Neural progenitor cell (in vitro differentiated cells): ENCODE measurements around the gene SEPTIN6. TPM values are rescaled to one million over a fixed set of nuclear protein-coding genes. Genes with fewer than 3 reads are reported as not detected.

Experiments
- DNase-seq: peaks from one replicate; pipeline ENCODE4 v3.0.0-alpha.2; 2016; ENCODE audit warnings: low spot score
- H2AFZ ChIP-seq: fragments of 200-600 bp; sonication (generic); replicated peaks from 2 replicates; pipeline ENCODE4 v1.6.1; 2016; ENCODE audit warnings: antibody characterized with exemption
- H3F3A ChIP-seq: fragments of 200-600 bp; sonication (generic); 2 replicates; pipeline ENCODE4 v1.6.1; 2016; ENCODE audit warnings: antibody characterized with exemption, low read depth
- H3K27ac ChIP-seq: fragments of 200-600 bp; sonication (generic); 2 replicates; pipeline ENCODE4 v1.5.1; 2016; ENCODE audit warnings: mild to moderate bottlenecking
- H3K27me3 ChIP-seq: fragments of 200-600 bp; sonication (generic); 2 replicates; pipeline ENCODE4 v1.6.1; 2016; ENCODE audit warnings: mild to moderate bottlenecking, moderate library complexity
- H3K36me3 ChIP-seq: fragments of 200-600 bp; sonication (generic); 2 replicates; pipeline ENCODE4 v1.5.1; 2016
- H3K4me1 ChIP-seq: fragments of 200-600 bp; sonication (generic); 2 replicates; pipeline ENCODE4 v1.6.1; 2016; ENCODE audit warnings: mixed run types
- H3K4me2 ChIP-seq: fragments of 200-600 bp; sonication (generic); 2 replicates; pipeline ENCODE4 v1.6.1; 2016
- H3K4me3 ChIP-seq: fragments of 200-600 bp; sonication (generic); 2 replicates; pipeline ENCODE4 v1.5.1; 2016
- H3K79me2 ChIP-seq: fragments of 200-600 bp; sonication (generic); 2 replicates; pipeline ENCODE4 v1.6.1; 2016; ENCODE audit warnings: low read depth
- H3K9ac ChIP-seq: fragments of 200-600 bp; sonication (generic); 2 replicates; pipeline ENCODE4 v1.6.1; 2016
- H3K9me3 ChIP-seq: fragments of 200-600 bp; sonication (generic); 2 replicates; pipeline ENCODE4 v1.5.1; 2016; ENCODE audit warnings: low read depth
- H4K20me1 ChIP-seq: fragments of 200-600 bp; sonication (generic); 2 replicates; pipeline ENCODE4 v1.6.1; 2016; ENCODE audit warnings: low read depth
- H3K27ac Mint-ChIP-seq: 3 replicates; pipeline ENCODE4 v1.8.0; 2021; ENCODE audit warnings: mixed read lengths
- H3K27me3 Mint-ChIP-seq: 2 replicates; pipeline ENCODE4 v1.8.0; 2022; ENCODE audit warnings: low read depth, mild to moderate bottlenecking, inconsistent platforms, moderate library complexity, mixed read lengths; ENCODE audit not compliant: insufficient read depth
- H3K36me3 Mint-ChIP-seq: 3 replicates; pipeline ENCODE4 v1.8.0; 2021; ENCODE audit warnings: mixed read lengths
- H3K4me1 Mint-ChIP-seq: 3 replicates; pipeline ENCODE4 v1.8.0; 2021; ENCODE audit warnings: mixed read lengths
- H3K4me3 Mint-ChIP-seq: 3 replicates; pipeline ENCODE4 v1.8.0; 2021; ENCODE audit warnings: mild to moderate bottlenecking, moderate library complexity, mixed read lengths
- H3K9me3 Mint-ChIP-seq: 3 replicates; pipeline ENCODE4 v1.8.0; 2020; ENCODE audit warnings: mixed read lengths
- EZH2 ChIP-seq: fragments of 200-600 bp; sonication (generic); IDR thresholded peaks from 2 replicates; pipeline ENCODE4 v1.6.1; 2017; ENCODE audit warnings: antibody characterized with exemption, mild to moderate bottlenecking, moderate library complexity
- EZH2phosphoT487 ChIP-seq: fragments of 200-600 bp; sonication (generic); IDR thresholded peaks from 2 replicates; pipeline ENCODE4 v1.6.1; 2017; ENCODE audit warnings: antibody characterized with exemption
- total RNA-seq: library from RNA; depleted of rRNA; stranded (reverse); fragments of >200 nt; gene quantifications from 2 replicates; pipeline ENCODE4 v1.2.3, GENCODE V29; 2015; ENCODE audit warnings: low replicate concordance
- TF ChIP-seq, protein P1 (sequence below): fragments of 200-600 bp; sonication (generic); IDR thresholded peaks from 2 replicates; pipeline ENCODE4 v1.5.1; 2017; ENCODE audit warnings: antibody characterized with exemption, mild to moderate bottlenecking

Gene SEPTIN6
- total RNA-seq, 1 donor from 2014 or later, result 19.4 TPM

GRCh38 chrX:119661486-119661885 lies 31.5 kb downstream of the SEPTIN6 start:
- Histone ChIP-seq H3K27me3 (no peaks in the 10 kb centered on the region), H3K4me3 (no peak overlapping the region), H2AFZ (no peak overlapping the region), H3K36me3 (peaks cover 6% of the 10 kb centered on the region), H3K79me2 (no peaks in the 10 kb centered on the region), H3K4me1 (no peaks in the 10 kb centered on the region), H3K27ac (no peak overlapping the region), H4K20me1 (no peaks in the 10 kb centered on the region), H3K9ac (no peak overlapping the region), H3F3A (no peaks in the 10 kb centered on the region), H3K4me2 (no peak overlapping the region), H3K9me3 (peaks cover 3% of the 10 kb centered on the region)
- H3K27ac Mint-ChIP-seq, result no peak overlapping the region
- H3K4me3 Mint-ChIP-seq, result no peak overlapping the region
- H3K27me3 Mint-ChIP-seq, result no peaks in the 10 kb centered on the region
- TF ChIP-seq EZH2 (no peak), EZH2phosphoT487 (no peak)
- TF ChIP-seq, protein P1, sequence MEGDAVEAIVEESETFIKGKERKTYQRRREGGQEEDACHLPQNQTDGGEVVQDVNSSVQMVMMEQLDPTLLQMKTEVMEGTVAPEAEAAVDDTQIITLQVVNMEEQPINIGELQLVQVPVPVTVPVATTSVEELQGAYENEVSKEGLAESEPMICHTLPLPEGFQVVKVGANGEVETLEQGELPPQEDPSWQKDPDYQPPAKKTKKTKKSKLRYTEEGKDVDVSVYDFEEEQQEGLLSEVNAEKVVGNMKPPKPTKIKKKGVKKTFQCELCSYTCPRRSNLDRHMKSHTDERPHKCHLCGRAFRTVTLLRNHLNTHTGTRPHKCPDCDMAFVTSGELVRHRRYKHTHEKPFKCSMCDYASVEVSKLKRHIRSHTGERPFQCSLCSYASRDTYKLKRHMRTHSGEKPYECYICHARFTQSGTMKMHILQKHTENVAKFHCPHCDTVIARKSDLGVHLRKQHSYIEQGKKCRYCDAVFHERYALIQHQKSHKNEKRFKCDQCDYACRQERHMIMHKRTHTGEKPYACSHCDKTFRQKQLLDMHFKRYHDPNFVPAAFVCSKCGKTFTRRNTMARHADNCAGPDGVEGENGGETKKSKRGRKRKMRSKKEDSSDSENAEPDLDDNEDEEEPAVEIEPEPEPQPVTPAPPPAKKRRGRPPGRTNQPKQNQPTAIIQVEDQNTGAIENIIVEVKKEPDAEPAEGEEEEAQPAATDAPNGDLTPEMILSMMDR, result no peak
- no peaks in the 10 kb centered on the region for H3K4me1 Mint-ChIP-seq
- H3K9me3 Mint-ChIP-seq, result peaks cover 8% of the 10 kb centered on the region
- H3K36me3 Mint-ChIP-seq, result peaks cover 17% of the 10 kb centered on the region
- no peak for DNase-seq

GRCh38 chrX:119659522-119659921 lies 33.4 kb downstream of the SEPTIN6 start:
- TF ChIP-seq EZH2phosphoT487, result no peak
- TF ChIP-seq, protein P1, result no peak
- TF ChIP-seq EZH2, result no peak
- no peaks in the 10 kb centered on the region for H3K27me3 Mint-ChIP-seq
- no peak overlapping the region for H2AFZ ChIP-seq
- H3K9me3 ChIP-seq, result peaks cover 3% of the 10 kb centered on the region
- no peak overlapping the region for H3K27ac ChIP-seq
- H3F3A ChIP-seq, result peaks cover 4% of the 10 kb centered on the region
- H3K9ac ChIP-seq, result no peak overlapping the region
- peaks cover 6% of the 10 kb centered on the region for H3K36me3 ChIP-seq
- H3K27ac Mint-ChIP-seq, result no peak overlapping the region
- H4K20me1 ChIP-seq, result no peaks in the 10 kb centered on the region
- H3K36me3 Mint-ChIP-seq, result peaks cover 20% of the 10 kb centered on the region
- H3K4me3 Mint-ChIP-seq, result no peak overlapping the region
- no peaks in the 10 kb centered on the region for H3K27me3 ChIP-seq
- no peak overlapping the region for H3K4me2 ChIP-seq
- H3K4me3 ChIP-seq, result no peak overlapping the region
- peaks cover 4% of the 10 kb centered on the region for H3K4me1 ChIP-seq
- peaks cover 10% of the 10 kb centered on the region for H3K4me1 Mint-ChIP-seq
- peaks cover 15% of the 10 kb centered on the region for H3K9me3 Mint-ChIP-seq
- no peak for DNase-seq
- no peaks in the 10 kb centered on the region for H3K79me2 ChIP-seq

- Histone ChIP-seq H3K9me3 (peaks cover 3% of the 10 kb centered on the region), H2AFZ (no peak overlapping the region), H4K20me1 (no peaks in the 10 kb centered on the region), H3K4me1 (peaks cover 7% of the 10 kb centered on the region), H3K4me2 (no peak overlapping the region), H3K27ac (no peak overlapping the region), H3K79me2 (no peaks in the 10 kb centered on the region), H3K9ac (no peak overlapping the region), H3K4me3 (no peak overlapping the region), H3K27me3 (no peaks in the 10 kb centered on the region), H3F3A (peaks cover 9% of the 10 kb centered on the region), H3K36me3 (peaks cover 6% of the 10 kb centered on the region)
- no peaks in the 10 kb centered on the region for H3K27me3 Mint-ChIP-seq
- H3K27ac Mint-ChIP-seq, result no peak overlapping the region
- peaks cover 14% of the 10 kb centered on the region for H3K4me1 Mint-ChIP-seq
- H3K4me3 Mint-ChIP-seq, result no peak overlapping the region
- no peak for DNase-seq
- no peak for TF ChIP-seq EZH2phosphoT487
- TF ChIP-seq EZH2, result no peak
- TF ChIP-seq, protein P1, result no peak
- H3K9me3 Mint-ChIP-seq, result peaks cover 16% of the 10 kb centered on the region
- peaks cover 12% of the 10 kb centered on the region for H3K36me3 Mint-ChIP-seq
These were observed 37.8 kb downstream of the SEPTIN6 start for GRCh38 chrX:119655125-119655524.
